ENCODE measurements around the gene ATXN7L1.
A peak's percentile ranks its signal among the peaks of the same experiment; 100 is the strongest.
"Not testable (repeated sequence)": the region's sequence is repeated elsewhere in the genome, so short reads cannot be mapped to it uniquely, and the experiment has no call there.

ATXN7L1 gene

DNA sequence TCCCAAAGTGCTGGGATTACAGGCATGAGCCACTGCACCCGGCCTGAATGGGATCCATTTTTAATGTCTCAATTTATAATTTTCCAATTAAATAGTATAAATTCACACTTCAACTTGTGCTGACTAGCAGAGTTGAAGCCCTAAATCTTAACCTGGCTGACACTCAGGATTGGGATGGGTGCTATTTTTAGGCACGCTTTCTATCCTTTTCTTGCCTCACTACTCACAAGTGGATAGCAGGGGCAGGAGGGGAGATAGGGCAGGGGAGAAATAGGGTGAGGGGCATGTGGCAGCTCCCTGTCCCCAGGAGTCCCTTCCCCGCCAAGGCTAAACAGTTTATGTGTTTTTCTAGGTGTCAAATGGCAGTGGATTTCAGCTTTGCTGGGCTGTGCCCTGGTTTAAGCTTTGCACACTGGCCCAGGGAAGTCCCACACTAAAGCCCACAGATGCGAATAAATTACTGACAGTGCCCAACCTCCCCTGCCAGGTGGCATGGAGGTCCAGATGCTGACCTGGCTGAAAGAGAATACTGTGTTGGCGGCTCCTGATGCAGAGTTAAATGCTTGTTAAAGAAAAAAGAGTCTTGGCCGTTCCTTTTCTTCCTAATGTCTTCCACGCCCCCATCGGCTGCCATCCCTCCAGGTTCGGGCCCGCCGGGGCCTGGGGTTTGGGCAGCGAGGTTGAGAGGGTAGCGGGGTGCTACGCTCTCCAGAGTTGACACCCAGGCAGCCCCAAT, 259.0 kb downstream of the ATXN7L1 start:
- no peak for DNase-seq (ENCODE audit: low read depth in 3 of 3)

DNA sequence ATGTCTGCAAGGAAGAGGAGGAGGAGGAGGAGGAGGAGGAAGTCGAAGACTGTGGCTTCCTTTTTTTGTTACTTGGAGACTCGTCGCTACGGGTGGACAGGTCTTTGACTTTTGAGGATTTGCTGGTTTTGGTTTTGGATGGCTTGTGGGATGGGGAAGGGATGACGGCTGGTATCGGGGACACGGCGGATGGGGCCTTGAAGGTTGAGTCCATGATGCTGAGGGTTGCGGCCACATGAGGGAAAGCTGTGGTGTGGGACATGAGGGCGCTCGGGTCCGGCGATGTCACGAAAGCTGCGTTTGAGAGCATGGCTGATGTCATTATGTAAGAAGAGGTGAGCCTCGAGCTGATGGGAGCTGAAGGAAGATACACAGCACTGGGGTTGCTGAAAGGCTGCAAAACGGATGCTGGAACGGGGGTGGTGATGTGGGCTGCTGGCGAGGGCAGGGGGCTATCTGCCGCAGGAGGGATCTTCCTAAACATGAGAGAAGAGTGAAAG, 262.0 kb downstream of the ATXN7L1 start:
- no peak for DNase-seq (ENCODE audit: low read depth in 3 of 3)

DNA sequence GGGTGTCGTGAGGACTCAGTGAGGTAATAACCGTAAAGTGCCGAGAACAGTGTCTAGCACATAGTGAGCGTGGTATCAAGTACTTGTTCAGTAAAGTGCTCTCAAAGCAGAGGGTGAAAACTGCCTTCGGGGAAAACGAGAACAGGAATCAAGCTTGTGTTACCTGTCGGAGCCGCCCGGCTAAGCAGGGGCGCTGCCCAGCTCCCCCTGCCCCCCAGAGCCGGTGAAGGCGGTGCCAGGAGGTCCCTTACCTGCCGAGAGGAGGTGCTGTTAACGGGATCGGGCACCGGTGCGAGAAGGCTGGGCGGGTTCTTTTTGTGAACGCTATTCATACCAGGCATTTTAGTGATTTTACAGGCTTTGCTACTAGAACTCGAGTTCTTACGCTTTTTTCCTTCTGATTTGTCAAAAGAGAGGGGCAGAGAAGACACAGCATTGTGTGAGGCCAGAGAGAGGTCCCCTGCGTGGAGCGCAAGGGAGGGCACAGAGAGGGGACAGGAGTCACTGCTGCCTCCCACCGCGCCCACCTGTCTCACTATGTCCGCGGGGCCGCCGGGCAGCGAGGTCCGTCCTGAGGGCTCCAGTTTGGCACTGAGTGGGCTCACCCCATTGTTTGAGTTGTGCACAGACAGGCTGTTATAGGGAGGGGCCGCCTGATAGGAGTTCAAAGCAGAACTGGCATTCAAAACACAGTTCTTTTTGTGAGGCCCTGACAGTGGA, 262.6 kb downstream of the ATXN7L1 start:
- no peak for DNase-seq (ENCODE audit: low read depth in 3 of 3)

DNA sequence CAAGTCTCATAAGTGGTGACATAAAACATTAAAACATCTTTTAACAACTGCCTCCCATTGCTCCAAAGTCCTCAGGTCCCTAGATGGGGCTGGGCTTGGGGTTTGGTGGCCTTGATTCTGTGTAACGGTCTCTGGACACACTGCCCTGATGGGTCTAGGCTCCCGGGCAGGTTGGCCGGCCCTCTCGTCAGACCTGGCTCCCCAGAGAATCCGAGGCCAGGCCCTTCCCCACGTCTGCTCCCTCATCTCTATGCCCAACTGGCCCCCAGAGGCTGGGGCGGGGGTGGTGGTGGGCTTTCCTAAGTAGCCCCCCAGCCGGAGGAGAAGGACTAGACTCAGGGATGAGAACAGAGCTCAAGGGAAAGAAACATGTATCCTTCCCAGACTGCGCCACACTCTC, 263.6 kb downstream of the ATXN7L1 start:
- no peak for DNase-seq (ENCODE audit: low read depth in 3 of 3)

DNA sequence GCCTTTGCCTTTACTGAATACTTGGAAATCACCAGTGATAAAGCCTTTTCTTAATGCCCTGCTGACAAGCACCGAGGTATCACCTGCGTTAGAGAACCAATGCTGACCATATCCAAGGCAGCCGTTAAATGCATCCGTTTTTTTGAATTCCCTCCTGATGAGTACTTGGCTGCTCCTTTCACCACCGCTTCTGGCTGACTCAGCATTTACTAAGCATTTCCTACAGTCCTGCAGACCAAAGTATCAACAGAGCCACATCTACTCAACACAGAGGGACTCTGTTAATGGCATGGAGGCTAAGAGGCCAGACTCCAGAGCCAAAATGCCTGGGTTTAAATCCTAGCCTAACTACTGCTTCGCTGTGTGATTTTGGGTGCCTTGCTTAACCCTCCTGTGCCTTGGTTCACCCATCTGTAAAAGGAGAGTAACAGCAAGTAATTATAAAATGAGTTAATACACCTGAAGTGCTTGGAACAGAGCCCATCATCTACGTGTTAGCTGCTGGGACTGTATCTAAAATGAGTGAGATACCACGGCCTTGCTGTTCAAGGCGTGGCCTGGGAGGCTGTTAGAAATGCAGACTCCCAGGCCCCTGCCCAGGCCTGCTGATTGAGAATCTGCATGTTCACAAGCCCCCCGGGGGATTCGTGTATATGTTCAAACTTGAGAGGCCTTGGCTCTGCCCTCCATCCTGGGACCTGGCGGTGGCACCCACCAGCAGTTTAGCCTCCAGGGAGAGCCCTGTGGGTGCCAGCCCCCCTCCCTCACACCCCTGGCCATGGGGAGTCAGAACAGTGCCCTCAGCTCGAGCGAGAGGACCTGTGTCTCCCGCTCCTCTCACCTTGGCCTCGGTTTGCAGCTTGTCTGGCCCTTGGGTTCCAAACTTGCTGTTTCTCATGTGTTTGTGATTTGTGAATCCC, 264.3 kb downstream of the ATXN7L1 start:
- no peak for DNase-seq (ENCODE audit: low read depth in 3 of 3)

DNA sequence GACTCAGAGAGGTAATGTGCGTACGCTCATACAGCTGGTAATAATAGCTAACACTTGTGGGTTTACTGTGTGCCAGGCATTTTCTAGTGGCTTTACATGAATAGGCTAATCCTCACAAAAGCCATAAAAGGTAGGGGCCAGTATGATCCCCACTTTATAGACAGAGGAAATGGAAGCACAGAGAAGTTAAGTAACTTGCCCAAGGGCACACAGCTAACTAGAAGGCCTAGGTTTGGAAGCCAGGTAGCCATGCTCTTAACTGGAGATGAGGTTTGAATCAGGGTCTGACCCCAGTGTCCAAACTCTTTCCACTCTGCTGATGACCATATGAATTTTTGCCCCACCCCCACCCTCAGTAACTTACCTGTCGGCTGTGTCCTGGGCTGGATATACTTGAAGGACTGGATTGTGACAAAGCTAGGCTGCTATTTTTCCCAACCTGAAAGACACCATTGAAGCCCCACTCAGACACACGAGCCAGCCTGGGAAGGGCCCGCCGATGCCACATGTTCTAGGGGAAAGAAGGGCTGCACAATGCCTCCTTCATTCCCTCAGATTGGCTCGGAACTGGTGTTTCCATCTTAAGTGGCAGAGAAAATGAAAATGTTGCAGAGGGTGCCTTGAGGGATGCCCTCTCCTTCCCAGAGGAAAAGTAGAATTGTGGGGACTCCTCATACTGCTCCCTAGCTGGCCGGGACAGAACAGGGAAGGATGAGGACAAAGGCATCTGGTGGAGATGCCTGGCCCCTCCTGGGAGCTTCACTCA, 266.1 kb downstream of the ATXN7L1 start:
- no peak for DNase-seq (ENCODE audit: low read depth in 3 of 3)

DNA sequence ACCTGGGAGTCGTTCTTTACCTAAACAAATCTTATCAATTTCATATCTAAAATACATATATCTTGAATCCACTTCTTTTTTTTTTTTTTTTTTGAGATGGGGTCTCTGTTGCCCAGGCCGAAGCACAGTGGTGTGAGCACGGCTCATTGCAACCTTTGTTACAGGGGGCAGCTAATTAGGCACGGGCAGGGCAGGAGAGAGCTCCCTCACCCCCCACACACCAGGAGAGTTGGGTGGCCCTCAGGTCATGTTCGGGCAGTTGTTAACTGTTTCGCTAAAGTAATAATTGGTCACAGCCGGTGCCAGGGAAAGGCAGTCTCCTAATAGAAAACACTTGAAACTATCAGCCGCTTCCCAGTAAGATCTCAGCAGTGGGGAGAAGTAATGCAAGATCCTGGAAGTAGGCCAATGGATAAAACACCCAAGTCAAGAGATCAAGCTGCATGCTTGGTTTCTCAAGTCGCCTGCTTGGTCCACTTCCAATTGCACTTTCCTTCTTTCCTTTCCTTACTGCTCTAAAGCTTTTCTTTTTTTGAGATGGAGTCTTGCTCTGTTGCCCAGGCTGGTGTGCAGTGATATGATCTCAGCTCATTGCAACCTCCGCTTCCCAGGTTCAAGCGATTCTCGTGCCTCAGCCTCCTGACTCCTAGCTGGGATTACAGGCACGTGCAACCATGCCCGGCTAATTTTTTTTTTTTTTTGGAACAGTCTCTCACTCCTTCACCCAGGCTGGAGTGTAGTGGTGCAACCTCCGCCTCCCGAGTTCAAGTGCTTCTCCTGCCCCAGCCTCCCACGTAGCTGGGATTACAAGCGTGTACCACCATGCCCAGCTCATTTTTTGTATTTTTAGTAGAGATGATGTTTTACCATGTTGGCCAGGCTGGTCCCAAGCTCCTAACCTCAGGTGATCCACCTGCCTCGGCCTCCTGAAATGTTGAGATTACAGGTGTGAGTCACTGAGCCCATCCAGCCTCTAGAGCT, 273.8 kb downstream of the ATXN7L1 start:
- no peak for DNase-seq (ENCODE audit: low read depth in 3 of 3)

DNA sequence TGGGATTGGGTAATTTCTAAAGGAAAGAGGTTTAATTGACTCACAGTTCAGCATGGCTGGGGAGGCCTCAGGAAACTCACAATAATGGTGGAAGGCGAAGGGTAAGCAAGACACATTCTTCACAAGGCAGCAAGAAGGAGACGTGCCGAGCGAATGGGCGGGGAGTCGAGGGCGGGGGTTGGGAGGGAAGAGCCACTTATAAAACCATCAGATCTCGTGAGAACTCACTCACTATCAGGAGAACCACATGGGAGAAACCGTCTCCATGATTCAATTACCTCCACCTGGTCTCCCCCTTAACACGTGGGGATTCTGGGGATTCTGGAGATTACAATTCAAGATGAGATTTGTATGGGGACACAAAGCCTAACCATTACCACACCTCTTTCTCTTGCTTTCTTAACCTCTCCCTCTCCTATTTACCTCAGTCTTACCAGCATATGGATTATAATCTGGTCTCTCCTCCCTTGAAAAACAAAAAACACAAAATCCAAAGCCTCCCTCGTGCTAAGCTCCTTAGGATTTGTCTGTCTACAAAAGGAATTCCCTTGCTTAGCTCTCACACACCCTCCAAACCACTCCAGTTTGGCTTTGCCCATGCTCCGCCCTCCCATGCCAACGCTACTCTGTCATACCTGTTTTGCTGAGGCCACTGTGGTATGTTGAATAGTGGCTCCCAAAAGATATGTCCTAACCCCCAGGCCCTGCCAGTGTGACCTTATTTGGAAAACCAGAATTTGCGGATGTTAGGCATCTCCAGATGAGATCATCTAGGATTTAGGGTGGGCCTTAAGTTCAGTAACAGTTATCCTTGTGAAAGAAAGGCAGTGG, 275.5 kb downstream of the ATXN7L1 start:
- DNase-seq (ENCODE audit: low read depth in 3 of 3), result no peak

DNA sequence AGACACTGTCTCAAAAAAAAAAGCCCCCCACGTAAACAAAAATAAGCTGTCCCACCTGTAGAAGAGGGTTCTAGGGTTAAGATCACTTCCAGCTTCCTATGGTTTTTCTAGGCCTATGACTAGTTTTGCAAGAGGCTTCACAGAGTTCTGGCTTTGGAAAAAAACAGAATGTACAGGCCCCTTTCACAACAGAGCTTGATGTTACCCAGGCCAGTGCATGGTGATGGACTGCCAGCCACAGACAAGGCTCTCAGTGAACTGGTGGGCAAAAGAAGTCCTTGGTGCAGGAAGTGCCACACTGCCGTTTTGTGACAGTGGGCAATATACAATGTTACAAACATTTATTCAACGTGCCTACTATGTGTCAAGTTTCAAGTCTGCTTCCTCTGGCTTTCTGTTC, 276.8 kb downstream of the ATXN7L1 start:
- no peak for DNase-seq (ENCODE audit: low read depth in 3 of 3)

DNA sequence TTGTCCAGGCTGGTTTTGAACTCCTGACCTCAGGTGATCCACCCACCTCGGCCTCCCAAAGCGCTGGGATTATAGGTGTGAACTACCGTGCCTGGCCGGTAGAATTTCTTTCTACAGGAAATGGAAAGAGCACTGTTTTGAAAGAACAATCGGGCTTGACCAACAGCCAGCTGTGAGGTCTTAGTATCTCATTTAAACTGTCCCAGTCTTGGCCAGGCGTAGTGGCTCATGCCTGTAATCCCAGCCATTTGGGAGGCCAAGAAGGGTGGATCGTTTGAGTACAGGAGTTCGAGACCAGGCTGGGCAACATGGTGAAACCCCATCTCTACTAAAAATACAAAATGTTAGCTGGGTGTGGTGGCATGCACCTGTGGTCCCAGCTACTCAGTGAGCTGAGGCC, 277.3 kb downstream of the ATXN7L1 start:
- not testable (repeated sequence) for DNase-seq (ENCODE audit: low read depth in 3 of 3)

DNA sequence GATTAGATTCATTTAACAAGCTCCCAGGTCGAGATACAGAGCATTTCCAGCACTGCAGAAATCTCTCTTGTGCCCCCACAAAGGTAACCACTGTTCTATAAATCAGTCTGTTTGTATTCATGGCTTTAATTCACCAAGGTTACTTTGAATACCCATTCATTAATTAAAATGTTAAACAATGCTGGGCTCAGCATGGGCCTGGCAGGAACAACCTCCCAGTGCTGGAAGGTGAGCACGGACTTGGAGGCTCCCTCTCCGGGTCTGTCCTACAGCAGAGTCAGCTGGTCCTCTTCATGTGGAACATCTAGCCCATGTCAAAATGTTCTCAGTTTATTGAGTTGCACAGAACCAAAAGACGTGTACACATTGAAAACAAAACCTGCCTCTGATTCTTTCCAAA, 279.5 kb downstream of the ATXN7L1 start:
- DNase-seq (ENCODE audit: low read depth in 3 of 3), result no peak

DNA sequence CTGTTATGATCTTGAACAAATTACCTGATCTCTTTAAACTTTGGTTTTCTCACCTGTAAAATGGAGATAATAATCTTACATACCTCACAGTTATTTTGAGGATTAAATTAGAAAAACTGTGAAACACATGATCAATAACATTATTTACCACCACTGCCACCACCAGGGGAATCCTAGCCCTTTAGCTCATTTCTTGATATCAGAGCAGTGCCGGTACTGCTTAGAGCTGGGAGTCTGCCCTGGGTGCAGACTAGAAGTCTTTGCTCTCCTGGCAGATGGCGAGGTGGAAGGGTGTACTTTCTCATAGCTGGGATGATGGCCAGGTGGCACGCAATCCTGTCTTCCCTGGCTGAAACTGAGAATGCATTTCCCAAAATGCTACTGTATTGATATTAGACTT, 282.4 kb downstream of the ATXN7L1 start:
- DNase-seq (ENCODE audit: low read depth in 3 of 3), result no peak

DNA sequence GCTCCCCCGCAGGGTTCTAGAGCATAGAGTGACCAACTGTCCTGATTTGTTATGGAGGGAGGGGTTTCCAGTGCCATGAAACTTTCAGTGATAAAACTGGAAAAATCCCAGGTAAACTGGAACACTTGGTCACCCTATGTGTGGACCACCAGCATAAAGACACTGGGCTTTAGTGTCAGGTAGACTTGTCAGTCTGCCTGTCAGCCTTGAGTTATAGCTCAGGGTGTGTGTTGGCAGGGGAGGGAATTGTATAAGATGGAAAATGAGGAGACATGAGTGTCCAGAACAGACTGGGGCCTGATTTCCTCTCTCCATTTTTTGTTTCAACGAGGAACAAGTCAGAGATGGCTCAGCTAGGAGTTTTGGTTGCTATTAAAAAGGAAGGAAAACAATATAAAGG, 284.9 kb downstream of the ATXN7L1 start:
- no peak for DNase-seq (ENCODE audit: low read depth in 3 of 3)

DNA sequence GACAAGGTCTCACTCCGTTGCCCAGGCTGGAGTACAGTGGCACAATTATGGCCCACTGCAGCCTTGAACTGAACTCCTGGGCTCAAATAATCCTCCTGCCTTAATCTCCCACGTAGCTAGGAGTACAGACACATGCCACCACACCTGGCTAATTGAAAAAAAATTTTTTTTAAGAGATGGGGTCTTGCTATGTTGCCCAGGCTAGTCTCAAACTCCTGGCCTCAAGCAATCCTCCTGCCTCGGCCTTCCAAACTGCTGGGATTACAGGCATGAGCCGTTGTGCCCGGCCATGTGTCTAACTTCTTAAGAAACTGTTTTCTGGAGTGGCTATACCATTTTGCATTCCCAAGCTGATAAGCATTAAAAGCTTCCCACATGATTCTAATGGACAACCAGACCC, 285.6 kb downstream of the ATXN7L1 start:
- DNase-seq (ENCODE audit: low read depth in 3 of 3), result no peak

DNA sequence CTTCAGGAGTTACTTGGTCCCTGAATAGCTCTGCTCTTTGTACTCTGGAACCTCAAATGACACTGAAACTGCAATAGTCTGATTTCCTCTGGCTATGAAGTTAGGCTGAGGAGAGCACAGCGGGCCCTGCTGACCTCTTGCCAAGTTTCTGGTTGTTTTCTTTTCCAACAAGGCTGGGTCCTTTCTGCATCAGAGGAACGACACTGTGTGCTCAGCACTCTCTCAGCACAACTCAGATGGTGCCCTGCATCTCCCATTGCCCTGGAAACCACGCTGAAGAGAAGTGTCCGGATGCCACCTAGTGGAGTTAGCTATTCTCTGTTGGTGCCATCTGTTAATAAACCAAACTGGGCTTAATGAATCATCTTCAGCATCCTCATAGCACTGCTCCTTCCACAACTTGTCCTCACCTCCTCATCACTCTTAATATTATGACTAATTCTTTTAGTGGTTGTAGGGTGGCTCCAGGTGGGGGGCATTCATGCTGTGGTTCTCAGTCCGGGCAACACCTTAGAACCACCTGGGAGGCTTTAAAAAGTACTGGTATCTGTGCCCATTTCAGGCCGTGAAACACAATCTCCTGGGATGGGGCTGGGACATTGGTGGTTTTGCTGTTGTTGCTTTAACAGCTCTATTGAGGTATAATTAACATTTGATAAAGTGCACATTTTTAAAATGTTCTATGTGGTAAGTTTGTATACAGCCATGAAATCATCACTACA, 286.9 kb downstream of the ATXN7L1 start:
- DNase-seq (ENCODE audit: low read depth in 3 of 3), result peak; percentile 7 to 49 (median 16)

DNA sequence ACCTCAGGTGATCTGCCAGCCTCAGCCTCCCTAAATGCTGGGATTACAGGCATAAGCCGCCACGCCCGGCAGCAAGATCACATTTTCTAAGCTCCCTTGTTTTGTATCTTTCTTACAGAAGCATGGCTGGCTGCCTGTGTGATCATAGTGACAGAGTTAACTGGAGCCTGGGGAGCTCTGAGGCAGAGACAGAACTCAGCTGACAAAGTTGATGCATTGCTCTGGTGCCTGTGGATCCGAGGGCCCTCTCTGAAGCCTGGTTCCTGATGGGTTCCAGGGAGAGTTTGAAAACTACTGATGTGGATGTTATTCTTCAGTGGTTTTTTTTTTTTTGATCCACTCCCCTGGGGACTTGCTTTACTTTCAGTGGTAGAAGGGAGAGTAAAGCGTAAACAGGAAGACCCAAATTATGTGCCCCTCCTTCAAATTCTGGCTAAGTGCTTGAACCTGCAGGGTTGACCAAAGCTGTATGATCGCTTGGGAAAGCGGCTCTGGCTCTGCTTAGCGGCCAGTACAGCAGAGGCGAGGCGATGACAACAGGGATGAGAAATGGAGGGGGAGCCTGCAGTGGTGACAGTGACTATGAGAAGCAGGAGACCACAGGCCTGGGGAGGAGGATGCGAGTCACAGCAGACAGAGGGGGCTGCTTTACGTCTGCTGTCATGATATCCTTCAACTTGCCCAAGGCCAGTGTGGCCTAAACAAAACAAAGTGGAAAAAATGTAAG, 288.3 kb downstream of the ATXN7L1 start:
- no peak for DNase-seq (ENCODE audit: low read depth in 3 of 3)

DNA sequence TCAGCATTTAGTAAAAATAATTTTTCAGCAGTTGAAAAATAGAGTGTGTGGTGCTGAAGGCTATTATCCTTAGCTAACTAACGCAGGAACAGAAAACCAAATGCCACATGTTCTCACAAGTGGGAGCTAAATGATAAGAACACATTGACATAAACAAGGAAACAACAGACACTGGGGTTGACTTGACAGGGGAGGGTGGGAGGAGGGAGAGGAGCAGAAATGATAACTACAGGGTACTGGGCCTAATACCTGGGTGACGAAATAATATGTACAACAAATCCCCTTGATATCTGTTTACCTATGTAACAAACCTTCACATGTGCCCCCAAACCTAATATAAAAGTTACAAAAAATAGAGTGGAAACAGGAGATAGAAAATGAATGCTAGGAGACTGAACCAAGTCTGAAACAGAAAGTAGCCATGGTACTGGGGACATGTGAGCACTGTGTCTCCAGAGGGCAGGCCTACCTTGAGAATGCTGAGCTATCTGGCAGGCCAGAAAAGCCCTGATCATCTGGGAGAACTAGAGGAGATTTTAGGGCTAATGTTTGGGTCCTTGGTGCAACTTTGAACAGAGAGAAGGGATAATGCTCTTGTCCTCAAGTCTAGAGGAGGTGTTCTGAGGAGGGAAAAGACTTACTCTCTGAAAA, 290.4 kb downstream of the ATXN7L1 start:
- no peak for DNase-seq (ENCODE audit: low read depth in 3 of 3)
